DMS114 treated with DMSO at 0.1 percent for 48 hours (cell line): ENCODE data around the gene MYBPC2.
"Not testable (repeated sequence)": the region's sequence is repeated elsewhere in the genome, so short reads cannot be mapped to it uniquely, and the experiment has no call there.

Experiments
- DNase-seq: peaks from one replicate; lab custom pipeline; 2025; ENCODE audit not compliant: unreplicated experiment; lab: John Stamatoyannopoulos, UW

MYBPC2 gene

GRCh38 chr19:50432221-50433028 is at the start of gene MYBPC2:
Gene MYBPC2, plus strand, starts transcription at chr19:50432892. Its CDS starts 62 bp downstream, at chr19:50432954.
- DNase-seq, result no peak

- DNase-seq, result no peak
These were observed 49.5 kb upstream of the MYBPC2 start for GRCh38 chr19:50383001-50383851.

GRCh38 chr19:50383852-50384684 is 48.6 kb upstream of the MYBPC2 start, which contains the start of gene POLD1:
Gene POLD1, plus strand, starts transcription at chr19:50384347. Its CDS starts 14,505 bp downstream, at chr19:50398852.
- peak; percentile 87 for DNase-seq

GRCh38 chr19:50384685-50385535 is 47.8 kb upstream of the MYBPC2 start:
- DNase-seq, result no peak

- no peak for DNase-seq
These were observed 45.4 kb upstream of the MYBPC2 start for GRCh38 chr19:50387176-50387867.

GRCh38 chr19:50387868-50388245 is 44.8 kb upstream of the MYBPC2 start:
- no peak for DNase-seq

GRCh38 chr19:50390295-50390694 is 42.4 kb upstream of the MYBPC2 start:
- DNase-seq, result not testable (repeated sequence)

- not testable (repeated sequence) for DNase-seq
These were observed 41.7 kb upstream of the MYBPC2 start for GRCh38 chr19:50390952-50391351.

GRCh38 chr19:50392759-50393158 is 39.9 kb upstream of the MYBPC2 start:
- no peak for DNase-seq

GRCh38 chr19:50393589-50393988 is 39.1 kb upstream of the MYBPC2 start:
- DNase-seq, result no peak

GRCh38 chr19:50394017-50394416 is 38.7 kb upstream of the MYBPC2 start:
- no peak for DNase-seq

- DNase-seq, result no peak
These were observed 33.9 kb upstream of the MYBPC2 start for GRCh38 chr19:50398675-50399367.

- DNase-seq, result no peak
These were observed 33.3 kb upstream of the MYBPC2 start for GRCh38 chr19:50399368-50399745.

GRCh38 chr19:50401605-50402450 is 30.9 kb upstream of the MYBPC2 start:
- no peak for DNase-seq

- DNase-seq, result no peak
These were observed 30.0 kb upstream of the MYBPC2 start for GRCh38 chr19:50402544-50403301.

GRCh38 chr19:50406156-50406820 is 26.4 kb upstream of the MYBPC2 start:
- no peak for DNase-seq

GRCh38 chr19:50406829-50407228 is 25.9 kb upstream of the MYBPC2 start:
- DNase-seq, result no peak
